H1 (cell line): ENCODE results near the gene COQ2. TPM values are rescaled to one million over a fixed set of nuclear protein-coding genes. Genes with fewer than 3 reads are reported as not detected.

Experiments
- BACH1 ChIP-seq: IDR thresholded peaks from 2 replicates; pipeline ENCODE4 v1.6.1; 2012; ENCODE audit warnings: low read length, improper control_type of control experiment
- BCL11A ChIP-seq, 2 experiments: IDR thresholded peaks; one replicate each; pipeline ENCODE4 v1.6.1; 2011; ENCODE audit warnings: low read depth in 2 of 2, low read length in 2 of 2, mild to moderate bottlenecking in 2 of 2
- BRCA1 ChIP-seq: IDR thresholded peaks from 2 replicates; pipeline ENCODE4 v1.6.1; 2012; ENCODE audit warnings: low read depth, low read length, improper control_type of control experiment
- CBX5 ChIP-seq: fragments of 300-800, 300-1000 bp; sonication (generic); IDR thresholded peaks from 2 replicates; pipeline ENCODE4 v1.7.1; 2016; ENCODE audit warnings: antibody characterized with exemption, low read length, low read depth
- CBX8 ChIP-seq: fragments of 300-800, 300-1000 bp; sonication (generic); IDR thresholded peaks from 2 replicates; pipeline ENCODE4 v1.7.1; 2016; ENCODE audit warnings: low read depth, low read length, borderline replicate concordance
- CREB1 ChIP-seq: IDR thresholded peaks from 2 replicates; pipeline ENCODE4 v1.6.1; 2012; ENCODE audit warnings: inconsistent platforms
- CTBP2 ChIP-seq: IDR thresholded peaks from 2 replicates; pipeline ENCODE4 v1.7.0; 2011; ENCODE audit warnings: borderline replicate concordance, mild to moderate bottlenecking, moderate library complexity, mixed read lengths, low read length; ENCODE audit not compliant: insufficient read depth, insufficient read length
- EGR1 ChIP-seq: IDR thresholded peaks from 2 replicates; pipeline ENCODE4 v1.6.1; 2011; ENCODE audit warnings: low read depth, low read length, borderline replicate concordance
- EP300 ChIP-seq, 2 experiments: IDR thresholded peaks; 1 replicate in 1 of 2; 2 replicates in 1 of 2; pipeline ENCODE4 v1.6.1; 2011 to 2012; ENCODE audit warnings: low read depth in 2 of 2, low read length in 2 of 2, mild to moderate bottlenecking in 2 of 2, borderline replicate concordance in 1 of 2, inconsistent platforms in 1 of 2, moderate library complexity in 1 of 2
- GTF2F1 ChIP-seq: IDR thresholded peaks from 2 replicates; pipeline ENCODE4 v1.6.1; 2012; ENCODE audit warnings: low read depth, low read length, improper control_type of control experiment, borderline replicate concordance
- JUN ChIP-seq: IDR thresholded peaks from 2 replicates; pipeline ENCODE4 v1.6.1; 2011; ENCODE audit warnings: low read depth, mild to moderate bottlenecking, improper control_type of control experiment, low read length
- KDM1A ChIP-seq: fragments of 200-600, 300-600 bp; sonication (generic); IDR thresholded peaks from 2 replicates; pipeline ENCODE4 v1.7.1; 2016; ENCODE audit warnings: mild to moderate bottlenecking, low read length, borderline replicate concordance
- KDM5A ChIP-seq: fragments of 200-600 bp; IDR thresholded peaks from 2 replicates; pipeline ENCODE4 v1.7.1; 2012; ENCODE audit warnings: mild to moderate bottlenecking, low read length, inconsistent platforms, mixed read lengths
- MAFK ChIP-seq: IDR thresholded peaks from 2 replicates; pipeline ENCODE4 v1.6.1; 2012; ENCODE audit warnings: low read depth, mild to moderate bottlenecking, improper control_type of control experiment, low read length
- RBBP5 ChIP-seq: IDR thresholded peaks from 2 replicates; pipeline ENCODE4 v1.7.1; 2012; ENCODE audit warnings: low read depth, mild to moderate bottlenecking, inconsistent platforms, low read length, moderate library complexity, borderline replicate concordance
- SIN3A ChIP-seq, 2 experiments: IDR thresholded peaks in 1 of 2; conservative IDR thresholded peaks in 1 of 2; 2 replicates each; pipeline ENCODE4 v1.6.1; 2011 to 2012; ENCODE audit warnings: low read length in 2 of 2, improper control_type of control experiment in 1 of 2, low read depth in 1 of 2, mild to moderate bottlenecking in 1 of 2
- SP2 ChIP-seq: IDR thresholded peaks from 2 replicates; pipeline ENCODE4 v1.6.1; 2012; ENCODE audit warnings: mild to moderate bottlenecking, low read length, inconsistent platforms
- TAF7 ChIP-seq: optimal IDR thresholded peaks from 2 replicates; pipeline ENCODE3; 2011; ENCODE audit warnings: low read depth, mild to moderate bottlenecking, inconsistent platforms, low read length, moderate library complexity, borderline replicate concordance
- TBP ChIP-seq: IDR thresholded peaks from 2 replicates; pipeline ENCODE4 v1.6.1; 2011; ENCODE audit warnings: low read depth, low read length, improper control_type of control experiment
- TCF12 ChIP-seq: IDR thresholded peaks from 2 replicates; pipeline ENCODE4 v1.6.1; 2011; ENCODE audit warnings: low read depth, mild to moderate bottlenecking, low read length
- polyA plus RNA-seq, 7 experiments: library from polyadenylated mRNA; depleted of rRNA in 3 of 7; stranded (reverse) in 5 of 7; unstranded in 2 of 7; fragments of >200 nt in 5 of 7; fragments of 200-250 nt in 2 of 7; gene quantifications; 1 replicate in 5 of 7; 2 replicates in 1 of 7; 4 replicates in 1 of 7; pipeline versions ENCODE4 v1.2.1 to v1.2.3, GENCODE V29; 2011 to 2013; ENCODE audit warnings: missing spikeins in 2 of 7, mixed read lengths in 2 of 7
- total RNA-seq: library from RNA; stranded (reverse); fragmentation: NEBNext Ultra II Directional; extraction: Animal tissue kit (Norgen Biotek cat#: 25700); gene quantifications from 2 replicates; pipeline ENCODE4 v1.2.1, GENCODE V29; 2021
- TF ChIP-seq, protein P1 (sequence below): IDR thresholded peaks from 2 replicates; pipeline ENCODE4 v1.6.1; 2012; ENCODE audit warnings: inconsistent platforms
- TF ChIP-seq, protein P2 (sequence below): IDR thresholded peaks from 2 replicates; pipeline ENCODE4 v1.6.1; 2011; ENCODE audit warnings: low read length, improper control_type of control experiment

The COQ2 gene
- total and polyA plus RNA-seq, 2 of the 8 experiments (the other 6 are each of a cell fraction or from before 2014, with no cell fraction given), result 21.5 to 22.9 TPM

DNA sequence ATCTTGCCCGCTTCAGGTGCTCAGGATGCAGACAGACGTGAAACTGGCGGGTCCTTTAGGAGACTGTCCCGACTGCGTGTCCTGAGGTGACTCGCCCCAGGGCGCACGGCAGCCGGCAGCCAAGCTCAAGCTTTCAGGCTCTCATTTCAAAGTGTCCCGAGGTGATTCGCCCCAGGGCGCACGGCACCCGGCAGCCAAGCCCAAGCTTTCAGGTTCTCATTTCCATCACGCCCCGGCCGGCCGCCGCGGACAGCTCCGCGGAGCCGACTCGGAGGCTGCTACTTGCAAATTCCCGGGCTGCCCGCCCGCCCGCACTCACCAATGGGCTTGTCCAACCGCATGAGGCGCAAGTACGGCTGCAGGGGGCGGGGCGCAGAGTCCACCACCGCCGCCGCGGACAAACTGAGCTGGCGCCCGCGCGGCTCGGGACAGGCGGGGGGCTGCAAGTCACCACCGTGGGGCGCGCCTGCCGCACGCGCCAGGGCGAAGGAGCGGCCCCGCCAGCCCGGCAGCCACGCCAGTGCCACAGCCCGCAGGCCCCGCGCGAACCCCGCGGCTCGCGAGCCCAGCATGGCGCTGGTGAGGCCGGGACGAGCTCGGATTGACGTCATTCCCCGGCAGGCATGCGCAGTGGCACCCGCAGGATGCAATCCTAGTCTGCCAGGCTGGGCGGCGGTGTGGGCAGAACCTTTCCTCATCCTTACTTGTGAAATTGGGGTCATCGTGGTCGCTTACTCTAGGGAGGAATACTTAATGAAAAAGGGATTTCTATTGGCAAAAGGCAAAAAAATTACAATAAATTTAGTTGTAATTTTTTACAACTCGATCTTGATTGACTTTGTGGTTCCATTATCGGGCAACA, at the start of gene COQ2 (continued):
- TF ChIP-seq RBBP5 (no peak; the same call in 1 of the 2 replicates), BRCA1 (peak; percentile 59), BACH1 (peak; percentile 60; the same call in 1 of the 2 replicates), GTF2F1 (no peak), SIN3A (conservative IDR thresholded peaks at IDR 0.05 in 1 of 2, IDR thresholded peaks at IDR 0.05 in 1 of 2; ENCODE audit: low read depth in 1 of 2, low read length in 2 of 2) (peak in 1 of 2 experiments; percentile 43; a peak in 2 of 4 replicates), TBP (no peak; the same call in 1 of the 2 replicates), CREB1 (peak; percentile 84), TCF12 (0 out of 2 replicates have a peak, but pooled peaks have one; percentile 3), EP300 (IDR thresholded peaks at IDR 0.05; ENCODE audit: borderline replicate concordance in 1 of 2, low read depth in 2 of 2, low read length in 2 of 2) (peak in 1 of 2 experiments; percentile 74; a peak in 1 of 3 replicates), CTBP2 (no peak), KDM5A (no peak), EGR1 (no peak), TAF7 (no peak), CBX8 (no peak), JUN (no peak), KDM1A (no peak), BCL11A (IDR thresholded peaks at IDR 0.05; ENCODE audit: low read depth in 2 of 2, low read length in 2 of 2) (no peak), SP2 (no peak), MAFK (no peak), CBX5 (no peak)
- TF ChIP-seq, protein P1, sequence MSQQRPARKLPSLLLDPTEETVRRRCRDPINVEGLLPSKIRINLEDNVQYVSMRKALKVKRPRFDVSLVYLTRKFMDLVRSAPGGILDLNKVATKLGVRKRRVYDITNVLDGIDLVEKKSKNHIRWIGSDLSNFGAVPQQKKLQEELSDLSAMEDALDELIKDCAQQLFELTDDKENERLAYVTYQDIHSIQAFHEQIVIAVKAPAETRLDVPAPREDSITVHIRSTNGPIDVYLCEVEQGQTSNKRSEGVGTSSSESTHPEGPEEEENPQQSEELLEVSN, result peak; percentile 49
- TF ChIP-seq, protein P2, sequence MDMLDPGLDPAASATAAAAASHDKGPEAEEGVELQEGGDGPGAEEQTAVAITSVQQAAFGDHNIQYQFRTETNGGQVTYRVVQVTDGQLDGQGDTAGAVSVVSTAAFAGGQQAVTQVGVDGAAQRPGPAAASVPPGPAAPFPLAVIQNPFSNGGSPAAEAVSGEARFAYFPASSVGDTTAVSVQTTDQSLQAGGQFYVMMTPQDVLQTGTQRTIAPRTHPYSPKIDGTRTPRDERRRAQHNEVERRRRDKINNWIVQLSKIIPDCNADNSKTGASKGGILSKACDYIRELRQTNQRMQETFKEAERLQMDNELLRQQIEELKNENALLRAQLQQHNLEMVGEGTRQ, result no peak
